ENCODE data around the gene MCM3AP. TPM values are rescaled to one million over a fixed set of nuclear protein-coding genes. Genes with fewer than 3 reads are reported as not detected.

MCM3AP gene
- total and polyA plus RNA-seq, 4 donors = 15.5 to 58.1 (median 33.5) TPM

DNA sequence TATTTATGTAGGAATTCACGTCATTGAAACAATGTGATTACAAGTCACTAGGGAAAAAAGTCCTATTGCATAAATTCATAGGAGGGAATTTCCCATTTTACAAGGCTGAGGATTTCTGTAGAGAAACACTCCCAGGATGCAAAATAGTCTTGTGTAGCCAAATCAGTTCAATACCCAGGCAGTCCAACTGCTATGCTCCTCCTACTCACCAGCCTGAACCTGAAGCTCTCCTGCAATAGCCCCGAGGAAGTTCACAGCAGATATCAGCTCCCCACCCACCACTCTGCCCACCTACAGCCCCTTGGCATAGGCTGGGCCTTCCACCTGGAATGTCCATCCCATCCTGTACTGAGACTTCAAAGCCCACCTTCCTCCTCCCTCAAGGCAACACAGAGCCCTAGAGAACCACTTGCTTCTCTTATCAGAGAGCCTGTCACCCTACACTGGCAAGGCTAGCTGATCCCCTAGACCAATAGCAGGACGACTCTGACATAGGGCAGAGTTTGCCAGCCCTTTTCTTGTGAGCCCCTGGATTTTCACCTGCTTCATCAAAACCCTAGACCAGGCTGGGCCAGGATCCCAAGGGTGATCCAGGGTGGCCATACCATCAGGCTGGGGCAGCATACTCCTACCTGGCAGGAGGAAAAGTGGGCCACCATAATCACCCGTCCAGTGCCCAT is 58.4 kb downstream of the MCM3AP start:
- H3K36me3 ChIP-seq (ENCODE audit: control insufficient read depth in 4 of 4, insufficient read depth in 3 of 4, low read depth in 1 of 4, low read length in 3 of 4) = peaks cover 0 to 6% (median 0%) of the 10 kb centered on the region in 4 donors
- peak overlapping the region in 1 of 2 donors; percentile 24 for H3K9ac ChIP-seq (ENCODE audit: low read depth in 1 of 2, low read length in 2 of 2)
- peaks cover 7 to 48% (median 32%) of the 10 kb centered on the region in 4 donors for H3K4me1 ChIP-seq (ENCODE audit: control insufficient read depth in 4 of 4, insufficient read depth in 4 of 4, low read length in 3 of 4)
- WGBS = 30% methylated on average over 4 of the region's 4 CpGs
- no peaks in the 10 kb centered on the region for H3K27me3 ChIP-seq (ENCODE audit: control insufficient read depth in 4 of 4, insufficient read depth in 4 of 4, low read length in 3 of 4)
- no peak for DNase-seq (ENCODE audit: low spot score)
- H3K9me3 ChIP-seq (ENCODE audit: control insufficient read depth in 4 of 4, low read length in 3 of 4) = no peaks in the 10 kb centered on the region
- H3K4me3 ChIP-seq (ENCODE audit: low read depth in 1 of 3, low read length in 3 of 3) = peak overlapping the region; percentile 3 to 98 (median 15)
- TF ChIP-seq SP1 (IDR thresholded peaks at IDR 0.05) (peak; percentile 25), JUND (IDR thresholded peaks at IDR 0.05) (peak in 1 of 2 donors; percentile 24), NR2F2 (IDR thresholded peaks at IDR 0.05) (no peak), EGR1 (IDR thresholded peaks at IDR 0.05; ENCODE audit: low read depth in 2 of 2) (no peak), GABPA (IDR thresholded peaks at IDR 0.05 in 1 of 2, conservative IDR thresholded peaks at IDR 0.05 in 1 of 2) (no peak), REST (IDR thresholded peaks at IDR 0.05) (peak; percentile 44), RXRA (IDR thresholded peaks at IDR 0.05) (peak in 1 of 2 donors; percentile 47), FOXA2 (IDR thresholded peaks at IDR 0.05) (no peak), YY1 (IDR thresholded peaks at IDR 0.05) (no peak), RAD21 (IDR thresholded peaks at IDR 0.05) (no peak), FOXA1 (IDR thresholded peaks at IDR 0.05) (no peak), HNF4A (conservative IDR thresholded peaks at IDR 0.05) (peak in 1 of 2 donors; percentile 20), TAF1 (conservative IDR thresholded peaks at IDR 0.05) (no peak)
- TF ChIP-seq, protein P1, sequence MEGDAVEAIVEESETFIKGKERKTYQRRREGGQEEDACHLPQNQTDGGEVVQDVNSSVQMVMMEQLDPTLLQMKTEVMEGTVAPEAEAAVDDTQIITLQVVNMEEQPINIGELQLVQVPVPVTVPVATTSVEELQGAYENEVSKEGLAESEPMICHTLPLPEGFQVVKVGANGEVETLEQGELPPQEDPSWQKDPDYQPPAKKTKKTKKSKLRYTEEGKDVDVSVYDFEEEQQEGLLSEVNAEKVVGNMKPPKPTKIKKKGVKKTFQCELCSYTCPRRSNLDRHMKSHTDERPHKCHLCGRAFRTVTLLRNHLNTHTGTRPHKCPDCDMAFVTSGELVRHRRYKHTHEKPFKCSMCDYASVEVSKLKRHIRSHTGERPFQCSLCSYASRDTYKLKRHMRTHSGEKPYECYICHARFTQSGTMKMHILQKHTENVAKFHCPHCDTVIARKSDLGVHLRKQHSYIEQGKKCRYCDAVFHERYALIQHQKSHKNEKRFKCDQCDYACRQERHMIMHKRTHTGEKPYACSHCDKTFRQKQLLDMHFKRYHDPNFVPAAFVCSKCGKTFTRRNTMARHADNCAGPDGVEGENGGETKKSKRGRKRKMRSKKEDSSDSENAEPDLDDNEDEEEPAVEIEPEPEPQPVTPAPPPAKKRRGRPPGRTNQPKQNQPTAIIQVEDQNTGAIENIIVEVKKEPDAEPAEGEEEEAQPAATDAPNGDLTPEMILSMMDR (IDR thresholded peaks at IDR 0.05; ENCODE audit: low read depth, low read length, missing input control) = no peak
- TF ChIP-seq, protein P2, sequence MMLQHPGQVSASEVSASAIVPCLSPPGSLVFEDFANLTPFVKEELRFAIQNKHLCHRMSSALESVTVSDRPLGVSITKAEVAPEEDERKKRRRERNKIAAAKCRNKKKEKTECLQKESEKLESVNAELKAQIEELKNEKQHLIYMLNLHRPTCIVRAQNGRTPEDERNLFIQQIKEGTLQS (IDR thresholded peaks at IDR 0.05) = no peak
- TF ChIP-seq, protein P3, sequence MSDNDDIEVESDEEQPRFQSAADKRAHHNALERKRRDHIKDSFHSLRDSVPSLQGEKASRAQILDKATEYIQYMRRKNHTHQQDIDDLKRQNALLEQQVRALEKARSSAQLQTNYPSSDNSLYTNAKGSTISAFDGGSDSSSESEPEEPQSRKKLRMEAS (IDR thresholded peaks at IDR 0.05) = no peak
- TF ChIP-seq, protein P4, sequence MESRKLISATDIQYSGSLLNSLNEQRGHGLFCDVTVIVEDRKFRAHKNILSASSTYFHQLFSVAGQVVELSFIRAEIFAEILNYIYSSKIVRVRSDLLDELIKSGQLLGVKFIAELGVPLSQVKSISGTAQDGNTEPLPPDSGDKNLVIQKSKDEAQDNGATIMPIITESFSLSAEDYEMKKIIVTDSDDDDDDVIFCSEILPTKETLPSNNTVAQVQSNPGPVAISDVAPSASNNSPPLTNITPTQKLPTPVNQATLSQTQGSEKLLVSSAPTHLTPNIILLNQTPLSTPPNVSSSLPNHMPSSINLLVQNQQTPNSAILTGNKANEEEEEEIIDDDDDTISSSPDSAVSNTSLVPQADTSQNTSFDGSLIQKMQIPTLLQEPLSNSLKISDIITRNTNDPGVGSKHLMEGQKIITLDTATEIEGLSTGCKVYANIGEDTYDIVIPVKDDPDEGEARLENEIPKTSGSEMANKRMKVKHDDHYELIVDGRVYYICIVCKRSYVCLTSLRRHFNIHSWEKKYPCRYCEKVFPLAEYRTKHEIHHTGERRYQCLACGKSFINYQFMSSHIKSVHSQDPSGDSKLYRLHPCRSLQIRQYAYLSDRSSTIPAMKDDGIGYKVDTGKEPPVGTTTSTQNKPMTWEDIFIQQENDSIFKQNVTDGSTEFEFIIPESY (IDR thresholded peaks at IDR 0.05) = no peak
- H3K27ac ChIP-seq (ENCODE audit: low read depth in 1 of 2, low read length in 2 of 2) = peak overlapping the region; percentile 61 to 81

Data from liver (tissue), 9 donors.